K562 (cell line): ENCODE data around the gene COL4A2. TPM values are rescaled to one million over a fixed set of nuclear protein-coding genes. Genes with fewer than 3 reads are reported as not detected.

Source experiments
- BHLHE40 ChIP-seq: IDR thresholded peaks from 2 replicates; pipeline ENCODE4 v1.6.1; 2011; ENCODE audit warnings: low read length, improper control_type of control experiment
- BRD4 ChIP-seq: fragments of 200-600 bp; sonication (generic); IDR thresholded peaks from 2 replicates; pipeline ENCODE4 v1.6.1; 2017; ENCODE audit warnings: inconsistent platforms
- E2F3 ChIP-seq: fragments of 250-450 bp; sonication (Bioruptor Pico); IDR thresholded peaks from 2 replicates; pipeline ENCODE4 v1.4.0; 2020; ENCODE audit warnings: mild to moderate bottlenecking
- GABPB2 ChIP-seq: fragments of 250-450 bp; sonication (Bioruptor Pico); conservative IDR thresholded peaks from 2 replicates; pipeline ENCODE4 v1.5.1; 2021; ENCODE audit warnings: mild to moderate bottlenecking
- HLTF ChIP-seq: fragments of 450-650 bp; IDR thresholded peaks from 2 replicates; pipeline ENCODE4 v1.6.1; 2016
- KHSRP ChIP-seq: fragments of 450-650 bp; IDR thresholded peaks from 2 replicates; pipeline ENCODE4 v1.6.1; 2017
- LEF1 ChIP-seq: fragments of 450-650 bp; IDR thresholded peaks from 2 replicates; pipeline ENCODE4 v1.6.1; 2016; ENCODE audit warnings: mild to moderate bottlenecking
- NCOA2 ChIP-seq, 2 experiments: fragments of 450-650 bp; IDR thresholded peaks; 2 replicates each; pipeline ENCODE4 v1.6.1; 2018; ENCODE audit warnings: mild to moderate bottlenecking in 2 of 2, moderate library complexity in 1 of 2; ENCODE audit not compliant: partially characterized antibody in 2 of 2
- NFRKB ChIP-seq: fragments of 450-650 bp; IDR thresholded peaks from 2 replicates; pipeline ENCODE4 v1.6.1; 2016; ENCODE audit warnings: low read depth
- NRF1 ChIP-seq, 2 experiments: fragments of 450-650 bp; IDR thresholded peaks in 1 of 2; conservative IDR thresholded peaks in 1 of 2; 2 replicates each; pipeline ENCODE4 v1.6.1; 2014; ENCODE audit warnings: mild to moderate bottlenecking in 2 of 2
- POLR3G ChIP-seq: IDR thresholded peaks from 2 replicates; pipeline ENCODE4 v1.6.1; 2011; ENCODE audit not compliant: insufficient read length, insufficient replicate concordance; ENCODE audit errors: extremely low read depth
- SAP30 ChIP-seq: fragments of 200-600 bp; sonication (generic); IDR thresholded peaks from 2 replicates; pipeline ENCODE4 v1.6.1; 2012; ENCODE audit warnings: borderline replicate concordance, low read depth, mild to moderate bottlenecking, moderate library complexity, low read length, control low read depth, inconsistent platforms; ENCODE audit not compliant: insufficient read depth, poor library complexity, severe bottlenecking
- TRIM28 ChIP-seq: fragments of 450-650 bp; IDR thresholded peaks from 2 replicates; pipeline ENCODE4 v1.6.1; 2017
- ZBTB1 ChIP-seq: sonication (generic); formaldehyde crosslinking; IDR thresholded peaks from 2 replicates; pipeline ENCODE4 v1.8.1; 2023; ENCODE audit warnings: missing genetic modification reagents, low read depth, mild to moderate bottlenecking, borderline replicate concordance
- ZNF384 ChIP-seq: IDR thresholded peaks from 2 replicates; pipeline ENCODE4 v1.6.1; 2012; ENCODE audit warnings: low read depth, low read length, improper control_type of control experiment
- polyA plus RNA-seq, 8 experiments: library from polyadenylated mRNA; depleted of rRNA in 4 of 8; stranded (reverse) in 5 of 8; unstranded in 3 of 8; fragments of >200 nt; fragmentation: Nextera tagmentation in 2 of 8; fragmentation: Illumina TruSeq in 1 of 8; extraction: Ambion mirVana in 2 of 8; extraction: Trizol in 1 of 8; gene quantifications; 2 replicates each; pipeline versions ENCODE4 v1.2.1 to v1.2.3, GENCODE V29; 2011 to 2014; ENCODE audit warnings: inconsistent platforms in 1 of 8, missing spikeins in 1 of 8
- total RNA-seq, 7 experiments: library from RNA; depleted of rRNA in 6 of 7; stranded (reverse); fragments of >200 nt in 6 of 7; fragmentation: Illumina TruSeq in 2 of 7; extraction: Trizol in 2 of 7; gene quantifications; 2 replicates each; pipeline versions ENCODE4 v1.2.1 to v1.2.3, GENCODE V29; 2011 to 2021; ENCODE audit warnings: low replicate concordance in 1 of 7
- TF ChIP-seq, protein P1 (sequence below): fragments of 250-450 bp; sonication (Bioruptor Pico); IDR thresholded peaks from 2 replicates; pipeline ENCODE4 v1.9.0; 2021; ENCODE audit warnings: mild to moderate bottlenecking
- TF ChIP-seq, protein P2 (sequence below): fragments of 250-450 bp; sonication (Bioruptor Pico); IDR thresholded peaks from 2 replicates; pipeline ENCODE4 v1.4.0; 2020; ENCODE audit warnings: borderline replicate concordance
- TF ChIP-seq, protein P3 (sequence below): fragments of 150-350 bp; IDR thresholded peaks from 2 replicates; pipeline ENCODE4 v1.6.1; 2014; ENCODE audit warnings: low read depth, mild to moderate bottlenecking, low read length, borderline replicate concordance
- TF ChIP-seq, protein P4 (sequence below), 2 experiments: IDR thresholded peaks; 2 replicates each; pipeline ENCODE4 v1.6.1; 2011; ENCODE audit warnings: borderline replicate concordance in 1 of 2, control low read depth in 1 of 2, low read depth in 1 of 2, low read length in 1 of 2, mild to moderate bottlenecking in 1 of 2, mixed read lengths in 1 of 2, moderate library complexity in 1 of 2; ENCODE audit not compliant: insufficient read depth in 1 of 2, insufficient read length in 1 of 2, poor library complexity in 1 of 2, severe bottlenecking in 1 of 2; ENCODE audit errors: extremely low read depth in 1 of 2
- TF ChIP-seq, protein P5 (sequence below): fragments of 450-650 bp; IDR thresholded peaks from 2 replicates; pipeline ENCODE4 v1.6.1; 2016; ENCODE audit warnings: mild to moderate bottlenecking

The COL4A2 gene
- total and polyA plus RNA-seq, 9 of the 15 experiments (the other 6 are each of a cell fraction or from before 2014, with no cell fraction given) = 0.13 to 15.2 (median 8.1) TPM

DNA sequence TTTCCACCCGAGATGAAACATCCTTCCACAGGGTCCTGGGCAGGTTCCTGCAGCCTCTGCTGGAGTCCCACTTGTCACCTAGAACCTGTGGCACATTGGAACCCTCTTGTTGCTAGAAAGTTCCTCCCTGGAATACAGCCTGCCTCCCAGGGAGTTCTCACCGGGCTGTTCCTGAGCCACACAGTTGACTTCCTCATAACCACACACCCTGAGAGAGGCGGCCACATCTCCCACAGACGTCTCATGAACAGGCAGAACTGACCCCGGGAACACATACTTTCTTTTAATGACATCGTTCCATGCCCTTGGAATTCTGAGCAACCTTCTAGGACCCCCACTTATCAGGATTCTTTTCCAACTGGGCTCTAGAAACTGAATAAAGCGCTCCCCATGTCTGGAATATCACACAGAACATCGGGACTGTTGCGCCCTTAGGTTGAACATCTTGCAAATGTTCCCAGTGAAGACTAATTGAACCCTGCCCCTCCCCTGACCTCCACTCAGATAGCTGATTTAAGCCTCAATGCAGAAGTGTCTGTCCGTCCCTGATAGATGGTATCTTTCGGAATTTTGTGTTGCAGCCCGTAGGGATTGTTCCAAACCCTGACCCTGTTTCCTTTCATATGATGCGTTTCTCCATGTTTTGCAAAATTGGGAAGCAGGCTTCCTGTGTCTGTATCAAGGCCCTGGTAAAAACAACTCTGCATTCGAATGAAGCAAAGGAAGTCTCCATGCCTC lies 163.4 kb downstream of the COL4A2 start (continued):
- TF ChIP-seq, protein P1, sequence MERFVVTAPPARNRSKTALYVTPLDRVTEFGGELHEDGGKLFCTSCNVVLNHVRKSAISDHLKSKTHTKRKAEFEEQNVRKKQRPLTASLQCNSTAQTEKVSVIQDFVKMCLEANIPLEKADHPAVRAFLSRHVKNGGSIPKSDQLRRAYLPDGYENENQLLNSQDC (CRISPR knock-in tag) = no peak
- TF ChIP-seq BHLHE40 (no peak), NCOA2 (IDR thresholded peaks at IDR 0.05; ENCODE audit: partially characterized antibody in 2 of 2) (no peak), NRF1 (conservative IDR thresholded peaks at IDR 0.05 in 1 of 2, IDR thresholded peaks at IDR 0.05 in 1 of 2) (no peak), LEF1 (no peak), SAP30 (no peak), NFRKB (no peak), KHSRP (no peak), E2F3 (CRISPR knock-in tag) (no peak), TRIM28 (no peak), POLR3G (no peak), ZNF384 (no peak), ZBTB1 (no peak), BRD4 (no peak), GABPB2 (CRISPR knock-in tag) (no peak), HLTF (no peak)
- TF ChIP-seq, protein P2, sequence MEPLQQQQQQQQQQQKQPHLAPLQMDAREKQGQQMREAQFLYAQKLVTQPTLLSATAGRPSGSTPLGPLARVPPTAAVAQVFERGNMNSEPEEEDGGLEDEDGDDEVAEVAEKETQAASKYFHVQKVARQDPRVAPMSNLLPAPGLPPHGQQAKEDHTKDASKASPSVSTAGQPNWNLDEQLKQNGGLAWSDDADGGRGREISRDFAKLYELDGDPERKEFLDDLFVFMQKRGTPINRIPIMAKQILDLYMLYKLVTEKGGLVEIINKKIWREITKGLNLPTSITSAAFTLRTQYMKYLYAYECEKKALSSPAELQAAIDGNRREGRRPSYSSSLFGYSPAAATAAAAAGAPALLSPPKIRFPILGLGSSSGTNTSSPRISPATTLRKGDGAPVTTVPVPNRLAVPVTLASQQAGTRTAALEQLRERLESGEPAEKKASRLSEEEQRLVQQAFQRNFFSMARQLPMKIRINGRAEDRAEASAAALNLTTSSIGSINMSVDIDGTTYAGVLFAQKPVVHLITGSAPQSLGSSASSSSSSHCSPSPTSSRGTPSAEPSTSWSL (CRISPR knock-in tag) = no peak
- TF ChIP-seq, protein P3, sequence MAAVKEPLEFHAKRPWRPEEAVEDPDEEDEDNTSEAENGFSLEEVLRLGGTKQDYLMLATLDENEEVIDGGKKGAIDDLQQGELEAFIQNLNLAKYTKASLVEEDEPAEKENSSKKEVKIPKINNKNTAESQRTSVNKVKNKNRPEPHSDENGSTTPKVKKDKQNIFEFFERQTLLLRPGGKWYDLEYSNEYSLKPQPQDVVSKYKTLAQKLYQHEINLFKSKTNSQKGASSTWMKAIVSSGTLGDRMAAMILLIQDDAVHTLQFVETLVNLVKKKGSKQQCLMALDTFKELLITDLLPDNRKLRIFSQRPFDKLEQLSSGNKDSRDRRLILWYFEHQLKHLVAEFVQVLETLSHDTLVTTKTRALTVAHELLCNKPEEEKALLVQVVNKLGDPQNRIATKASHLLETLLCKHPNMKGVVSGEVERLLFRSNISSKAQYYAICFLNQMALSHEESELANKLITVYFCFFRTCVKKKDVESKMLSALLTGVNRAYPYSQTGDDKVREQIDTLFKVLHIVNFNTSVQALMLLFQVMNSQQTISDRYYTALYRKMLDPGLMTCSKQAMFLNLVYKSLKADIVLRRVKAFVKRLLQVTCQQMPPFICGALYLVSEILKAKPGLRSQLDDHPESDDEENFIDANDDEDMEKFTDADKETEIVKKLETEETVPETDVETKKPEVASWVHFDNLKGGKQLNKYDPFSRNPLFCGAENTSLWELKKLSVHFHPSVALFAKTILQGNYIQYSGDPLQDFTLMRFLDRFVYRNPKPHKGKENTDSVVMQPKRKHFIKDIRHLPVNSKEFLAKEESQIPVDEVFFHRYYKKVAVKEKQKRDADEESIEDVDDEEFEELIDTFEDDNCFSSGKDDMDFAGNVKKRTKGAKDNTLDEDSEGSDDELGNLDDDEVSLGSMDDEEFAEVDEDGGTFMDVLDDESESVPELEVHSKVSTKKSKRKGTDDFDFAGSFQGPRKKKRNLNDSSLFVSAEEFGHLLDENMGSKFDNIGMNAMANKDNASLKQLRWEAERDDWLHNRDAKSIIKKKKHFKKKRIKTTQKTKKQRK = no peak
- TF ChIP-seq, protein P4, sequence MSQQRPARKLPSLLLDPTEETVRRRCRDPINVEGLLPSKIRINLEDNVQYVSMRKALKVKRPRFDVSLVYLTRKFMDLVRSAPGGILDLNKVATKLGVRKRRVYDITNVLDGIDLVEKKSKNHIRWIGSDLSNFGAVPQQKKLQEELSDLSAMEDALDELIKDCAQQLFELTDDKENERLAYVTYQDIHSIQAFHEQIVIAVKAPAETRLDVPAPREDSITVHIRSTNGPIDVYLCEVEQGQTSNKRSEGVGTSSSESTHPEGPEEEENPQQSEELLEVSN (IDR thresholded peaks at IDR 0.05; ENCODE audit: borderline replicate concordance in 1 of 2, extremely low read depth in 1 of 2, insufficient read depth in 1 of 2, insufficient read length in 1 of 2, low read depth in 1 of 2, low read length in 1 of 2, poor library complexity in 1 of 2, severe bottlenecking in 1 of 2) = no peak
- TF ChIP-seq, protein P5, sequence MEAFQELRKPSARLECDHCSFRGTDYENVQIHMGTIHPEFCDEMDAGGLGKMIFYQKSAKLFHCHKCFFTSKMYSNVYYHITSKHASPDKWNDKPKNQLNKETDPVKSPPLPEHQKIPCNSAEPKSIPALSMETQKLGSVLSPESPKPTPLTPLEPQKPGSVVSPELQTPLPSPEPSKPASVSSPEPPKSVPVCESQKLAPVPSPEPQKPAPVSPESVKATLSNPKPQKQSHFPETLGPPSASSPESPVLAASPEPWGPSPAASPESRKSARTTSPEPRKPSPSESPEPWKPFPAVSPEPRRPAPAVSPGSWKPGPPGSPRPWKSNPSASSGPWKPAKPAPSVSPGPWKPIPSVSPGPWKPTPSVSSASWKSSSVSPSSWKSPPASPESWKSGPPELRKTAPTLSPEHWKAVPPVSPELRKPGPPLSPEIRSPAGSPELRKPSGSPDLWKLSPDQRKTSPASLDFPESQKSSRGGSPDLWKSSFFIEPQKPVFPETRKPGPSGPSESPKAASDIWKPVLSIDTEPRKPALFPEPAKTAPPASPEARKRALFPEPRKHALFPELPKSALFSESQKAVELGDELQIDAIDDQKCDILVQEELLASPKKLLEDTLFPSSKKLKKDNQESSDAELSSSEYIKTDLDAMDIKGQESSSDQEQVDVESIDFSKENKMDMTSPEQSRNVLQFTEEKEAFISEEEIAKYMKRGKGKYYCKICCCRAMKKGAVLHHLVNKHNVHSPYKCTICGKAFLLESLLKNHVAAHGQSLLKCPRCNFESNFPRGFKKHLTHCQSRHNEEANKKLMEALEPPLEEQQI = no peak
